Neutrophil (primary cell): ENCODE results near the gene SYN1.
A peak's percentile ranks its signal among the peaks of the same experiment; 100 is the strongest.

Source experiments
- H3K27ac ChIP-seq: fragments of 200-600 bp; sonication (generic); 2 replicates; pipeline ENCODE4 v1.5.1; 2016; ENCODE audit warnings: mild to moderate bottlenecking, moderate library complexity
- H3K27me3 ChIP-seq: fragments of 200-600 bp; sonication (generic); 2 replicates; pipeline ENCODE4 v1.6.0; 2016; ENCODE audit warnings: mild to moderate bottlenecking
- H3K36me3 ChIP-seq: fragments of 200-600 bp; sonication (generic); 2 replicates; pipeline ENCODE4 v1.5.1; 2017
- H3K4me1 ChIP-seq, 2 experiments: fragments of 200-600 bp in 1 of 2; sonication (generic) in 1 of 2; 1 replicate in 1 of 2; 2 replicates in 1 of 2; pipeline versions ENCODE4 v1.5.1 to v1.6.1; 2013 to 2016; ENCODE audit warnings: low read depth in 1 of 2, low read length in 1 of 2, mild to moderate bottlenecking in 1 of 2, moderate library complexity in 1 of 2; ENCODE audit not compliant: control insufficient read depth in 1 of 2, insufficient read depth in 1 of 2
- H3K4me3 ChIP-seq, 2 experiments: fragments of 200-600 bp in 1 of 2; sonication (generic) in 1 of 2; 1 replicate in 1 of 2; 2 replicates in 1 of 2; pipeline ENCODE4 v1.5.1; 2013 to 2016; ENCODE audit warnings: low read depth in 1 of 2, low read length in 1 of 2, mild to moderate bottlenecking in 1 of 2, moderate library complexity in 1 of 2
- H3K9me3 ChIP-seq: fragments of 200-600 bp; sonication (generic); 2 replicates; pipeline ENCODE4 v1.5.1; 2016
- CTCF ChIP-seq: fragments of 200-600 bp; sonication (generic); IDR thresholded peaks from 2 replicates; pipeline ENCODE4 v1.5.1; 2016; ENCODE audit warnings: antibody characterized with exemption

The SYN1 gene

GRCh38 chrX:47529548-47529947 lies 90.1 kb downstream of the SYN1 start:
- H3K27ac ChIP-seq = no peak overlapping the region
- no peaks in the 10 kb centered on the region for H3K36me3 ChIP-seq
- no peak overlapping the region for H3K4me3 ChIP-seq
- TF ChIP-seq CTCF = no peak
- H3K4me1 ChIP-seq = no peaks in the 10 kb centered on the region
- no peaks in the 10 kb centered on the region for H3K27me3 ChIP-seq
- no peaks in the 10 kb centered on the region for H3K9me3 ChIP-seq

DNA sequence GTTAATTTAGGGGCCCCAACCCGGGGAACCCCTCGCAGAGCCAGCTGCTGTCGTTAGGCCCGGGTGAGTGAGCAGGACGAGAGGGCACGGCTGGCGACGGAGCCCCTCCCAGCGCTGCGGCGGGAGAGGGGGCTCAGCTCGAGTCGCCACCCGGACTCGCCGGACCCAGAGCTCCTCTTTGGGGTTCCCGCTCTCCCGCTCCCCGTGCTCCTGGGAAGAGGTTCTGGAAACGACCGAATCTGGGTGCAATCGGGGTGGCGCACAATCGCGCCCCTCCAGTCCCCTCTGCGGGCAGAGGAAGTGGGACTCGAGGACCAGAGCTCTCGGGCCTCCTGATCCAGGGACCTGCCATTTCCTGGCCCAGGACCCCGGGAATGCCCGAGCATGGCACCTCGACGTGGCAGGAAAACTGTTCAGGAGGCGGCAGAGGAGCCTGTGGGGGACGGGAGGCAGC lies 95.9 kb downstream of the SYN1 start:
- no peak for TF ChIP-seq CTCF
- H3K27ac ChIP-seq = no peak overlapping the region
- no peaks in the 10 kb centered on the region for H3K36me3 ChIP-seq

GRCh38 chrX:47523297-47523696 lies 96.4 kb downstream of the SYN1 start:
- Histone ChIP-seq H3K27me3 (peaks cover 4% of the 10 kb centered on the region), H3K9me3 (no peaks in the 10 kb centered on the region), H3K4me1 (peaks cover 0 to 9% of the 10 kb centered on the region in 2 experiments), H3K36me3 (no peaks in the 10 kb centered on the region), H3K4me3 (peak overlapping the region; percentile 52 to 66), H3K27ac (no peak overlapping the region)
- peak; percentile 85 for TF ChIP-seq CTCF

More for the DNA sequence above, 95.9 kb downstream of the SYN1 start:
- H3K27me3 ChIP-seq = peaks cover 4% of the 10 kb centered on the region
- no peaks in the 10 kb centered on the region for H3K9me3 ChIP-seq
- H3K4me1 ChIP-seq = peaks cover 0 to 9% of the 10 kb centered on the region in 2 experiments
- peak overlapping the region; percentile 52 to 66 for H3K4me3 ChIP-seq
